Loucy (cell line): ENCODE data around the gene GNE.

Experiments
- H2AFZ ChIP-seq: fragments of 200-600 bp; sonication (generic); 2 replicates; pipeline ENCODE4 v1.6.0; 2016; ENCODE audit warnings: antibody characterized with exemption, mild to moderate bottlenecking, low read length, moderate library complexity
- H3F3A ChIP-seq: fragments of 200-600 bp; 2 replicates; pipeline ENCODE4 v1.6.0; 2016; ENCODE audit warnings: antibody characterized with exemption, low read depth, mild to moderate bottlenecking
- H3K27me3 ChIP-seq: fragments of 200-600 bp; sonication (generic); 2 replicates; pipeline ENCODE4 v1.6.1; 2014; ENCODE audit warnings: low read length, mild to moderate bottlenecking; ENCODE audit not compliant: insufficient read depth, poor library complexity, severe bottlenecking
- H3K36me3 ChIP-seq: fragments of 200-600 bp; sonication (generic); 2 replicates; pipeline ENCODE4 v1.6.1; 2016; ENCODE audit warnings: low read length; ENCODE audit not compliant: insufficient read depth
- H3K4me1 ChIP-seq: fragments of 200-600 bp; sonication (generic); 2 replicates; pipeline ENCODE4 v1.5.1; 2014; ENCODE audit warnings: low read length, mild to moderate bottlenecking; ENCODE audit not compliant: insufficient read depth, poor library complexity, severe bottlenecking
- H3K4me2 ChIP-seq: fragments of 200-600 bp; sonication (generic); 2 replicates; pipeline ENCODE4 v1.6.0; 2014; ENCODE audit warnings: antibody characterized with exemption, low read length, low read depth, mild to moderate bottlenecking; ENCODE audit not compliant: poor library complexity, severe bottlenecking
- H3K4me3 ChIP-seq: fragments of 200-600 bp; sonication (generic); 2 replicates; pipeline ENCODE4 v1.5.1; 2014; ENCODE audit warnings: low read length, mild to moderate bottlenecking, mixed read lengths; ENCODE audit not compliant: poor library complexity, severe bottlenecking
- H3K79me2 ChIP-seq: fragments of 200-600 bp; sonication (generic); 2 replicates; pipeline ENCODE4 v1.6.1; 2014; ENCODE audit warnings: low read length; ENCODE audit not compliant: insufficient read depth
- H3K9ac ChIP-seq: fragments of 200-600 bp; sonication (generic); 2 replicates; pipeline ENCODE4 v1.6.0; 2014; ENCODE audit warnings: mild to moderate bottlenecking, low read depth, low read length, moderate library complexity; ENCODE audit not compliant: poor library complexity, severe bottlenecking
- H3K9me2 ChIP-seq: fragments of 200-600 bp; sonication (generic); replicated peaks from 2 replicates; pipeline ENCODE4 v1.6.1; 2016; ENCODE audit warnings: low read depth, low read length, mixed read lengths
- H3K9me3 ChIP-seq: fragments of 200-600 bp; sonication (generic); 2 replicates; pipeline ENCODE4 v1.6.1; 2014; ENCODE audit warnings: mild to moderate bottlenecking, antibody characterized with exemption, low read length, low read depth; ENCODE audit not compliant: insufficient read depth
- H4K20me1 ChIP-seq: fragments of 200-600 bp; sonication (generic); 2 replicates; pipeline ENCODE4 v1.6.0; 2014; ENCODE audit warnings: antibody characterized with exemption, low read length, mild to moderate bottlenecking; ENCODE audit not compliant: insufficient read depth, poor library complexity, severe bottlenecking
- CTCF ChIP-seq: fragments of 200-600 bp; sonication (generic); conservative IDR thresholded peaks from 2 replicates; pipeline ENCODE4 v1.5.1; 2014; ENCODE audit warnings: mild to moderate bottlenecking, antibody characterized with exemption, low read length
- EZH2phosphoT487 ChIP-seq: fragments of 200-600 bp; IDR thresholded peaks from 2 replicates; pipeline ENCODE4 v1.6.1; 2018; ENCODE audit warnings: antibody characterized with exemption, mild to moderate bottlenecking, moderate library complexity, borderline replicate concordance

Gene GNE

GRCh38 chr9:36165826-36166167, 92.5 kb downstream of the GNE start:
- H3K4me3 ChIP-seq, result no peak overlapping the region
- no peaks in the 10 kb centered on the region for H3F3A ChIP-seq
- H3K79me2 ChIP-seq, result no peaks in the 10 kb centered on the region
- TF ChIP-seq CTCF, result no peak
- no peak for TF ChIP-seq EZH2phosphoT487
- H3K9ac ChIP-seq, result no peak overlapping the region
- no peak overlapping the region for H3K4me2 ChIP-seq
- no peaks in the 10 kb centered on the region for H3K9me2 ChIP-seq
- H2AFZ ChIP-seq, result no peak overlapping the region
- H3K27me3 ChIP-seq, result no peaks in the 10 kb centered on the region
- no peaks in the 10 kb centered on the region for H4K20me1 ChIP-seq
- no peaks in the 10 kb centered on the region for H3K36me3 ChIP-seq
- no peaks in the 10 kb centered on the region for H3K4me1 ChIP-seq
- no peaks in the 10 kb centered on the region for H3K9me3 ChIP-seq

GRCh38 chr9:36164989-36165388, 93.3 kb downstream of the GNE start:
- no peaks in the 10 kb centered on the region for H3K79me2 ChIP-seq
- H3K9ac ChIP-seq, result no peak overlapping the region
- H3K4me1 ChIP-seq, result no peaks in the 10 kb centered on the region
- H3K4me2 ChIP-seq, result no peak overlapping the region
- no peak overlapping the region for H2AFZ ChIP-seq
- no peaks in the 10 kb centered on the region for H3F3A ChIP-seq
- H4K20me1 ChIP-seq, result no peaks in the 10 kb centered on the region
- no peaks in the 10 kb centered on the region for H3K9me3 ChIP-seq
- no peak overlapping the region for H3K4me3 ChIP-seq
- no peaks in the 10 kb centered on the region for H3K36me3 ChIP-seq
- TF ChIP-seq CTCF (no peak), EZH2phosphoT487 (no peak)
- H3K9me2 ChIP-seq, result no peaks in the 10 kb centered on the region
- no peaks in the 10 kb centered on the region for H3K27me3 ChIP-seq
